HG03159 (cell line): ENCODE results near the gene TLE4.

Experiments
- ATAC-seq: cut with Tn5 transposase; IDR thresholded peaks from one replicate; pipeline ENCODE4 v1.9.1; 2021; ENCODE audit warnings: mild to moderate bottlenecking, moderate library complexity; ENCODE audit not compliant: unreplicated experiment

Gene TLE4

GRCh38 chr9:79765466-79765865 lies 193.7 kb downstream of the TLE4 start:
- ATAC-seq: no peak

GRCh38 chr9:79766091-79766490 lies 194.3 kb downstream of the TLE4 start:
- no peak for ATAC-seq

- ATAC-seq: no peak
These were observed 196.4 kb downstream of the TLE4 start for GRCh38 chr9:79768194-79768593.

GRCh38 chr9:79769476-79770275 lies 197.9 kb downstream of the TLE4 start:
- no peak for ATAC-seq

- no peak for ATAC-seq
These were observed 202.6 kb downstream of the TLE4 start for GRCh38 chr9:79774356-79774755.
